ENCODE measurements around the gene ABCA7. TPM values are rescaled to one million over a fixed set of nuclear protein-coding genes. Genes with fewer than 3 reads are reported as not detected.

The ABCA7 gene
- total and polyA plus RNA-seq, 4 donors, result 3.0 to 60.9 (median 4.8) TPM

DNA sequence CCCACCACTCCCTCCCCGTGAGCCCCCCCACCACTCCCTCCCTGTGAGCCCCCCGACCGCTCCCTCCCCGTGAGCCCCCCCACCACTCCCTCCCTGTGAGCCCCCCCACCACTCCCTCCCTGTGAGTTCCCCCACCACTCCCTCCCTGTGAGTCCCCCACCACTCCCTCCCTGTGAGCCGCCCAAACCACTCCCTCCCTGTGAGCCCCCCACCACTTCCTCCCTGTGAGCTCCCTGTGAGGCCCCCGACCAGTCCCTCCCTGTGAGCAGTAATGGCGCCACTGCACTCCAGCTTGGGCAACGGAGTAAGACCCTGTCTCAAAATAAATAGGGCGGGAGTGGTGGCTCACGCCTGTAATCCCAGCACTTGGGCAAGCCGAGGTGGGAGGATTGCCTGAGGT is 9.9 kb downstream of the ABCA7 start (continued):
- TF ChIP-seq, protein P1, sequence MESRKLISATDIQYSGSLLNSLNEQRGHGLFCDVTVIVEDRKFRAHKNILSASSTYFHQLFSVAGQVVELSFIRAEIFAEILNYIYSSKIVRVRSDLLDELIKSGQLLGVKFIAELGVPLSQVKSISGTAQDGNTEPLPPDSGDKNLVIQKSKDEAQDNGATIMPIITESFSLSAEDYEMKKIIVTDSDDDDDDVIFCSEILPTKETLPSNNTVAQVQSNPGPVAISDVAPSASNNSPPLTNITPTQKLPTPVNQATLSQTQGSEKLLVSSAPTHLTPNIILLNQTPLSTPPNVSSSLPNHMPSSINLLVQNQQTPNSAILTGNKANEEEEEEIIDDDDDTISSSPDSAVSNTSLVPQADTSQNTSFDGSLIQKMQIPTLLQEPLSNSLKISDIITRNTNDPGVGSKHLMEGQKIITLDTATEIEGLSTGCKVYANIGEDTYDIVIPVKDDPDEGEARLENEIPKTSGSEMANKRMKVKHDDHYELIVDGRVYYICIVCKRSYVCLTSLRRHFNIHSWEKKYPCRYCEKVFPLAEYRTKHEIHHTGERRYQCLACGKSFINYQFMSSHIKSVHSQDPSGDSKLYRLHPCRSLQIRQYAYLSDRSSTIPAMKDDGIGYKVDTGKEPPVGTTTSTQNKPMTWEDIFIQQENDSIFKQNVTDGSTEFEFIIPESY (IDR thresholded peaks at IDR 0.05), result no peak
- TF ChIP-seq, protein P2, sequence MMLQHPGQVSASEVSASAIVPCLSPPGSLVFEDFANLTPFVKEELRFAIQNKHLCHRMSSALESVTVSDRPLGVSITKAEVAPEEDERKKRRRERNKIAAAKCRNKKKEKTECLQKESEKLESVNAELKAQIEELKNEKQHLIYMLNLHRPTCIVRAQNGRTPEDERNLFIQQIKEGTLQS (IDR thresholded peaks at IDR 0.05), result no peak
- TF ChIP-seq HNF4A (conservative IDR thresholded peaks at IDR 0.05) (no peak), RAD21 (IDR thresholded peaks at IDR 0.05) (no peak)

DNA sequence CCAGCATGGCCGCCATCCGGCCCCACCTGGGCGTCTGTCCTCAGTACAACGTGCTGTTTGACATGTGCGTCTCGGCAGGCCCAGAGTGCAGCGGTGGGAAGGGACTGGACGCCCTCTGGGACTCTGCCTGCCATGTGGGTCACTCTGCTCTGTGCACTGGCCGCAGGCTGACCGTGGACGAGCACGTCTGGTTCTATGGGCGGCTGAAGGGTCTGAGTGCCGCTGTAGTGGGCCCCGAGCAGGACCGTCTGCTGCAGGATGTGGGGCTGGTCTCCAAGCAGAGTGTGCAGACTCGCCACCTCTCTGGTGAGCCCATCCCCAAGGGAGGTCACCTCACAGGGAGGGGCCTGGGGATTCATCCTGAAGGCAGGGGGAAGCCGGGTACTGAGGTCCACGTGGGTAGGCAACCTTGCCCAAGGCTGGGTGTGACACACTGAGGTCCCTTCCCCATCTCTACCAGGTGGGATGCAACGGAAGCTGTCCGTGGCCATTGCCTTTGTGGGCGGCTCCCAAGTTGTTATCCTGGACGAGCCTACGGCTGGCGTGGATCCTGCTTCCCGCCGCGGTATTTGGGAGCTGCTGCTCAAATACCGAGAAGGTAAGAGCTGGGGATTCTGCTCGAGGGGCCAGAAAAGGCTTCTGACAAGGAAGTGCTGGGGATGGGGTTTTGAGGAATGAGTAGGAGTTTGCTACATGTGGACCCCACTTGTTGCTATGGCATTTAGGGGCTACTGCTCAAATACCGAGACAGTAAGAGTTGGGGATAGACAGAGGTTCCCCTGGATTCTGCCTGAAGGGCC is 11.3 kb downstream of the ABCA7 start:
- H3K27ac ChIP-seq (ENCODE audit: low read depth in 1 of 2, low read length in 2 of 2), result no peak overlapping the region
- WGBS, result 93% methylated on average over 31 of the region's 31 CpGs
- peaks cover 0 to 2% (median 0%) of the 10 kb centered on the region in 4 donors for H3K4me1 ChIP-seq (ENCODE audit: control insufficient read depth in 4 of 4, insufficient read depth in 4 of 4, low read length in 3 of 4)
- peaks cover 0 to 3% (median 0%) of the 10 kb centered on the region in 4 donors for H3K36me3 ChIP-seq (ENCODE audit: control insufficient read depth in 4 of 4, insufficient read depth in 3 of 4, low read depth in 1 of 4, low read length in 3 of 4)
- H3K9ac ChIP-seq (ENCODE audit: low read depth in 1 of 2, low read length in 2 of 2), result no peak overlapping the region
- H3K9me3 ChIP-seq (ENCODE audit: control insufficient read depth in 4 of 4, low read length in 3 of 4), result no peaks in the 10 kb centered on the region
- no peak for DNase-seq (ENCODE audit: low spot score)
- no peaks in the 10 kb centered on the region for H3K27me3 ChIP-seq (ENCODE audit: control insufficient read depth in 4 of 4, insufficient read depth in 4 of 4, low read length in 3 of 4)
- H3K4me3 ChIP-seq (ENCODE audit: low read depth in 1 of 3, low read length in 3 of 3), result no peak overlapping the region
- TF ChIP-seq FOXA1 (IDR thresholded peaks at IDR 0.05) (no peak), RAD21 (IDR thresholded peaks at IDR 0.05) (no peak), HNF4G (IDR thresholded peaks at IDR 0.05) (no peak)

DNA sequence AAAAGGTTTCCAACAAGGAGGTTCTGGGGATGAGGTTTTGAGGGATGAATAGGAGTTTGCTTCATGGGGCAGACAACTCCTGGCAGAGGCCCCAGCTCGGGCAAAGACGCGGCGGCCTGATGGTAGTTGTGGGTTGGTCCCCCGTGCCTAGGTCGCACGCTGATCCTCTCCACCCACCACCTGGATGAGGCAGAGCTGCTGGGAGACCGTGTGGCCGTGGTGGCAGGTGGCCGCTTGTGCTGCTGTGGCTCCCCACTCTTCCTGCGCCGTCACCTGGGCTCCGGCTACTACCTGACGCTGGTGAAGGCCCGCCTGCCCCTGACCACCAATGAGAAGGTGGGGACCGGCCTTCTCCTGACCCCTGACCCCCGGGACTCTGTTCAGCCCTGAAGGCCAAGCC is 11.9 kb downstream of the ABCA7 start:
- 91% methylated on average over 17 of the region's 17 CpGs for WGBS
- Histone ChIP-seq H3K36me3 (ENCODE audit: control insufficient read depth in 4 of 4, insufficient read depth in 3 of 4, low read depth in 1 of 4, low read length in 3 of 4) (peaks cover 0 to 2% (median 0%) of the 10 kb centered on the region in 4 donors), H3K4me3 (ENCODE audit: low read depth in 1 of 3, low read length in 3 of 3) (no peak overlapping the region), H3K27ac (ENCODE audit: low read depth in 1 of 2, low read length in 2 of 2) (no peak overlapping the region), H3K9ac (ENCODE audit: low read depth in 1 of 2, low read length in 2 of 2) (no peak overlapping the region), H3K27me3 (ENCODE audit: control insufficient read depth in 4 of 4, insufficient read depth in 4 of 4, low read length in 3 of 4) (no peaks in the 10 kb centered on the region), H3K4me1 (ENCODE audit: control insufficient read depth in 4 of 4, insufficient read depth in 4 of 4, low read length in 3 of 4) (peaks cover 0 to 2% (median 0%) of the 10 kb centered on the region in 4 donors), H3K9me3 (ENCODE audit: control insufficient read depth in 4 of 4, low read length in 3 of 4) (peaks cover 0 to under 1% (median 0%) of the 10 kb centered on the region in 4 donors)
- no peak for TF ChIP-seq HNF4G (IDR thresholded peaks at IDR 0.05)
- no peak for DNase-seq (ENCODE audit: low spot score)

DNA sequence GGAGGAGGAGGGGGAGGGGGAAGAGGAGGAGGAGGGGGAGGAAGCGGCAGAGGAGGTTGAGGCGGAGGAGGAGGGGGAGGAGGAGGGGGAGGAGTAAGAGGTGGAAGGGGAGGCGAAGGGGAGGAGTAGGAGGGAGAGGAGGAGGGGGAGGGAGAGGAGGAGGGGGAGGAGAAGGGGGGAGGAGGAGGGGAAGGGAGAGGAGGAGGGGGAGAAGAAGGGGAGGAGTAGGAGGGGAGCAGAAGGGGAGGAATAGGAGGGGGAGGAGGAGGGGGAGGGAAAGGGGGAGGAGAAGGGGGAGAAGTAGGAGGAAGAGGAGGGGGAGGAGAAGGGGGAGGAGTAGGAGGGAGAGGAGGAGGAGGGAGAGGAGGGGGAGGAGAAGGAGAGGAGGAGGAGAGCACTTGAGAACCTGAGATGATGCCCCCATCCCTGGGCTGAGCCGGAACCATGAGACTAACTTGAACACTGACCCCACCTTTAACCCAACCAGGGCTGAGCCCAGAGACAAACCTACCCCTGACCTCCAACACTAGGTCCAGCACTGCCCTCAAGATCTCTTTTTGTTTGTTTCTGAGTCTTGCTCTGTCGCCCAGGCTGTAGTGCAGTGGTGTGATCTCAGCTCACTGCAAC is 12.6 kb downstream of the ABCA7 start:
- no peak overlapping the region for H3K9ac ChIP-seq (ENCODE audit: low read depth in 1 of 2, low read length in 2 of 2)
- DNase-seq (ENCODE audit: low spot score), result no peak
- H3K4me1 ChIP-seq (ENCODE audit: control insufficient read depth in 4 of 4, insufficient read depth in 4 of 4, low read length in 3 of 4), result no peaks in the 10 kb centered on the region
- 92% methylated on average over 5 of the region's 5 CpGs for WGBS
- H3K27me3 ChIP-seq (ENCODE audit: control insufficient read depth in 4 of 4, insufficient read depth in 4 of 4, low read length in 3 of 4), result no peaks in the 10 kb centered on the region
- no peak overlapping the region for H3K27ac ChIP-seq (ENCODE audit: low read depth in 1 of 2, low read length in 2 of 2)
- no peaks in the 10 kb centered on the region for H3K36me3 ChIP-seq (ENCODE audit: control insufficient read depth in 4 of 4, insufficient read depth in 3 of 4, low read depth in 1 of 4, low read length in 3 of 4)
- H3K9me3 ChIP-seq (ENCODE audit: control insufficient read depth in 4 of 4, low read length in 3 of 4), result peaks cover 0 to 6% (median 0%) of the 10 kb centered on the region in 4 donors
- no peak overlapping the region for H3K4me3 ChIP-seq (ENCODE audit: low read depth in 1 of 3, low read length in 3 of 3)
- no peak for TF ChIP-seq RXRA (IDR thresholded peaks at IDR 0.05)
- no peak for TF ChIP-seq HNF4A (conservative IDR thresholded peaks at IDR 0.05)
- TF ChIP-seq JUND (IDR thresholded peaks at IDR 0.05), result no peak
- TF ChIP-seq, protein P1 (IDR thresholded peaks at IDR 0.05), result no peak
- TF ChIP-seq GABPA (IDR thresholded peaks at IDR 0.05 in 1 of 2, conservative IDR thresholded peaks at IDR 0.05 in 1 of 2), result no peak
- no peak for TF ChIP-seq FOXA2 (IDR thresholded peaks at IDR 0.05)
- no peak for TF ChIP-seq RAD21 (IDR thresholded peaks at IDR 0.05)
- TF ChIP-seq, protein P3, sequence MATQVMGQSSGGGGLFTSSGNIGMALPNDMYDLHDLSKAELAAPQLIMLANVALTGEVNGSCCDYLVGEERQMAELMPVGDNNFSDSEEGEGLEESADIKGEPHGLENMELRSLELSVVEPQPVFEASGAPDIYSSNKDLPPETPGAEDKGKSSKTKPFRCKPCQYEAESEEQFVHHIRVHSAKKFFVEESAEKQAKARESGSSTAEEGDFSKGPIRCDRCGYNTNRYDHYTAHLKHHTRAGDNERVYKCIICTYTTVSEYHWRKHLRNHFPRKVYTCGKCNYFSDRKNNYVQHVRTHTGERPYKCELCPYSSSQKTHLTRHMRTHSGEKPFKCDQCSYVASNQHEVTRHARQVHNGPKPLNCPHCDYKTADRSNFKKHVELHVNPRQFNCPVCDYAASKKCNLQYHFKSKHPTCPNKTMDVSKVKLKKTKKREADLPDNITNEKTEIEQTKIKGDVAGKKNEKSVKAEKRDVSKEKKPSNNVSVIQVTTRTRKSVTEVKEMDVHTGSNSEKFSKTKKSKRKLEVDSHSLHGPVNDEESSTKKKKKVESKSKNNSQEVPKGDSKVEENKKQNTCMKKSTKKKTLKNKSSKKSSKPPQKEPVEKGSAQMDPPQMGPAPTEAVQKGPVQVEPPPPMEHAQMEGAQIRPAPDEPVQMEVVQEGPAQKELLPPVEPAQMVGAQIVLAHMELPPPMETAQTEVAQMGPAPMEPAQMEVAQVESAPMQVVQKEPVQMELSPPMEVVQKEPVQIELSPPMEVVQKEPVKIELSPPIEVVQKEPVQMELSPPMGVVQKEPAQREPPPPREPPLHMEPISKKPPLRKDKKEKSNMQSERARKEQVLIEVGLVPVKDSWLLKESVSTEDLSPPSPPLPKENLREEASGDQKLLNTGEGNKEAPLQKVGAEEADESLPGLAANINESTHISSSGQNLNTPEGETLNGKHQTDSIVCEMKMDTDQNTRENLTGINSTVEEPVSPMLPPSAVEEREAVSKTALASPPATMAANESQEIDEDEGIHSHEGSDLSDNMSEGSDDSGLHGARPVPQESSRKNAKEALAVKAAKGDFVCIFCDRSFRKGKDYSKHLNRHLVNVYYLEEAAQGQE (IDR thresholded peaks at IDR 0.05), result no peak
- no peak for TF ChIP-seq EGR1 (IDR thresholded peaks at IDR 0.05; ENCODE audit: low read depth in 2 of 2)
- TF ChIP-seq, protein P4, sequence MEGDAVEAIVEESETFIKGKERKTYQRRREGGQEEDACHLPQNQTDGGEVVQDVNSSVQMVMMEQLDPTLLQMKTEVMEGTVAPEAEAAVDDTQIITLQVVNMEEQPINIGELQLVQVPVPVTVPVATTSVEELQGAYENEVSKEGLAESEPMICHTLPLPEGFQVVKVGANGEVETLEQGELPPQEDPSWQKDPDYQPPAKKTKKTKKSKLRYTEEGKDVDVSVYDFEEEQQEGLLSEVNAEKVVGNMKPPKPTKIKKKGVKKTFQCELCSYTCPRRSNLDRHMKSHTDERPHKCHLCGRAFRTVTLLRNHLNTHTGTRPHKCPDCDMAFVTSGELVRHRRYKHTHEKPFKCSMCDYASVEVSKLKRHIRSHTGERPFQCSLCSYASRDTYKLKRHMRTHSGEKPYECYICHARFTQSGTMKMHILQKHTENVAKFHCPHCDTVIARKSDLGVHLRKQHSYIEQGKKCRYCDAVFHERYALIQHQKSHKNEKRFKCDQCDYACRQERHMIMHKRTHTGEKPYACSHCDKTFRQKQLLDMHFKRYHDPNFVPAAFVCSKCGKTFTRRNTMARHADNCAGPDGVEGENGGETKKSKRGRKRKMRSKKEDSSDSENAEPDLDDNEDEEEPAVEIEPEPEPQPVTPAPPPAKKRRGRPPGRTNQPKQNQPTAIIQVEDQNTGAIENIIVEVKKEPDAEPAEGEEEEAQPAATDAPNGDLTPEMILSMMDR (IDR thresholded peaks at IDR 0.05; ENCODE audit: low read depth, low read length, missing input control), result no peak
